GM18511 (cell line): ENCODE results near the gene ANKRD23.

Source experiments
- ATAC-seq: cut with Tn5 transposase; IDR thresholded peaks from one replicate; pipeline ENCODE4 v1.9.1; 2021; ENCODE audit warnings: mild to moderate bottlenecking, moderate library complexity; ENCODE audit not compliant: unreplicated experiment

Gene ANKRD23

DNA sequence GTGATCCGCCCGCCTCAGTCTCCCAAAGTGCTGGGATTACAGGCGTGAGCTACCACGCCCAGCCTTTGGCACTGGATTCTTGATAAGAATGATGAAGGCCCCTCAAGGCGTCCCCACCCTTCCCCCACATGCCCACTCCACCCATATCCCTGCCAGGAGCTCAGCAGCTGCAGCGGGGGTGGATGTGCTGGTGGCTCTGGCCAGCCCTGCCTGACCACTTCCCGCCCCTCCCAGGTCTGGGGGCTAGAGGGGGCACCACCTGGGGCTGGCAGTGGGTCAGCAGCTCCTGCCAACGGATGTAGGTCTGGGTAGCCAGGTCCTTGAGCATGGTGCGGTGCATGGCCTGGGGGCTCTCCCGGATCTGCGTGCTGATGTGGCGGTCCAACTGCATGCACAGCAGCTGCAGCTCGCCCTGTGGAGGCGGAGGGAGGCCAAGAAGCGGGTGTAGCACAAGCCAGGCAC is 33.8 kb upstream of the ANKRD23 start:
- ATAC-seq: no peak

- ATAC-seq: no peak
Observed at GRCh38 chr2:96877042-96877451, 33.2 kb upstream of the ANKRD23 start.

DNA sequence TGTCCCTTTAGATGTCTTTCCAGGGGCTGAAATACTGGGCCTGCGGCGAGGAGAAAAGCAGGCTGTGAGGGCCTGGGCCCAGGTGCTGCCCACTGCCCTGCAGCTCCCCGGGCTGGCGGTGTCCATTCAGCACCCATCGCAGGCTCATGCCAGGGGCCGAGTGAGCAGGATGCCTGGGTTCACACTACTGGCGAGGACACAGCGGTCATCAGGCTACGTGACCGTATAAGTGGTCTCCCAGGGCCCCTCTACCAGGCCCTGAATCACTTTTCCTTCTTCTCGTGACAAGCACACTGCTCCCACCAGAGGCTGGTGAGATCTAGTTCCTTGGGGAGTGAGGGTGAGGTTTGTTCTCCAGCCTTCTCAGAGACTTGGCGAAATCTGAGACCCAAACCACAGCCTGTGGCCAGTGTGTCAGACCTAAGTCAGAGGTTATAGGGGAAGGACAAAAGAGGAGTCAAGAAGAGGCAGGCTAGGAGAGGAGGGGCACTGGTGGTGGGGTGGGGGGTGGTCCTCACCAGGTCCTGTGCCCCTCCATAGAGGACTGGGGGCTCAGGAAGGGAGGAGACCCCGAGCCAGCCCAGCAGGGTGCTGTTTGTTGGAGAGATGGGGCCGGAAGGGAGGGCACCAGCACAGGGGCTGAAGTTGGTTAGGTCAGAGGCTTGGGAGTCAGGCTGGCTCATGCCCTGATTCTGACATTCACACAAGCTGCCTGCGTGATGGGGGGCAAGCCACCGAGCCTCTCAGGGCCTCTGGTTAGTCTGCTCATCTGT is 32.6 kb upstream of the ANKRD23 start:
- ATAC-seq: no peak

DNA sequence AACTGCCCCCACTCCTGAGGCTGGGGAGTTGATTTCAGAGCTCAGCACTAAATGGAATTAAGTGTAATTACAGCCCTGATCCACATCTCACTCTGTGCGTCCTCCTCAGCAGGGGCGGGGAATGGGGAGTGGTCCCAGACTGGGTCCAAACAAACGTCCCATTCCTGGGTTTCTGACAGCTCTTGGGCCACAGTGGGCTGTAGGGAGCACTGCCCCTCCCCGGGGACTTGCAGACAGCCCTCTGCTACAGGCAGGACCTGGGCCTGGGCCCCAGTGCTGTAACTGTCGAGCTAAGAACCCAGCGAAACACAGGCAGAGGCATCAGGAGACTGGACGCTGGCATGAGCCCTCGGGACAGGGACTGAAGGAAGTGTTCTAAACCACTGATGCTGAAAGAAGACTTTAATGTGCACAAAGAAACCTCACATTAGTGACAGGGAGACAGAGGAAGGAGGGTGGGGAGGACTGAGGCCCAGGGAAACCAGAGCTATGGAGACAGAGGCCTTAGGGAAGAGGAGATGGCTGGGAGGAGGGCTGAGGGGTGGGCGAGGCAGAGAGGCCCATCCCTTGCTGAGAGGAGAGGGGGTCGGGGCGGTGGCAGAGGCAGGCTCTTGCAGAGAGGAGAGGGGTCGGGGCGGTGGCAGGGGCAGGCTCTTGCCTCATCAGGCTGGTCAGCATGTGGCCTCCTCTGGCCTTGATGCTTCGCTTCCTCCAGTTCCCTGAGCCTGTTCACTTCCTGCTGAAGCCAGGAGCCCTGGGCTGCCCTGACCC is 31.9 kb upstream of the ANKRD23 start:
- ATAC-seq: no peak

GRCh38 chr2:96874198-96874831 is 30.5 kb upstream of the ANKRD23 start:
- peak; percentile 63 for ATAC-seq

DNA sequence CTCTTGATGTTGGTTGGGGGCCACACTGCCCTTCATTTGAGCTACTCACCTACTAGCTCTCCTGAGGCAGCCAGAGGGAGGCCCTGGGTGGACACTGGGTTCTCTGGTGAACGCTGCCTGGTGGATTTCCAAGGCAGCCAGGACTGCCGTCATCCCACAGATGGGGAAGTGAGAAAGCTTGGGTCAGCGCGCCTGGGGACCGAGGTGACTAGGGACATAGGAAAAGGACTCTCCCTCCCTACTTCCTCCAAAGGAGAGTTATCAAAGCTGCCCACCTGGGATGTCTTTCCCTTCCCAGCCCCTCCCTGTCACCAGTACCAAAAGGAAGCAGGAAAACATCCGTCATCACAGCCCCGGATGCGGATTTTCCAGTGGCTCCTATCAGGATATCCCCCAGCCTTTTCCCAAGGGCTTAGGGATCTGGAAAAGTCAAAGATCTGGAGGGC is 29.9 kb upstream of the ANKRD23 start:
- no peak for ATAC-seq

DNA sequence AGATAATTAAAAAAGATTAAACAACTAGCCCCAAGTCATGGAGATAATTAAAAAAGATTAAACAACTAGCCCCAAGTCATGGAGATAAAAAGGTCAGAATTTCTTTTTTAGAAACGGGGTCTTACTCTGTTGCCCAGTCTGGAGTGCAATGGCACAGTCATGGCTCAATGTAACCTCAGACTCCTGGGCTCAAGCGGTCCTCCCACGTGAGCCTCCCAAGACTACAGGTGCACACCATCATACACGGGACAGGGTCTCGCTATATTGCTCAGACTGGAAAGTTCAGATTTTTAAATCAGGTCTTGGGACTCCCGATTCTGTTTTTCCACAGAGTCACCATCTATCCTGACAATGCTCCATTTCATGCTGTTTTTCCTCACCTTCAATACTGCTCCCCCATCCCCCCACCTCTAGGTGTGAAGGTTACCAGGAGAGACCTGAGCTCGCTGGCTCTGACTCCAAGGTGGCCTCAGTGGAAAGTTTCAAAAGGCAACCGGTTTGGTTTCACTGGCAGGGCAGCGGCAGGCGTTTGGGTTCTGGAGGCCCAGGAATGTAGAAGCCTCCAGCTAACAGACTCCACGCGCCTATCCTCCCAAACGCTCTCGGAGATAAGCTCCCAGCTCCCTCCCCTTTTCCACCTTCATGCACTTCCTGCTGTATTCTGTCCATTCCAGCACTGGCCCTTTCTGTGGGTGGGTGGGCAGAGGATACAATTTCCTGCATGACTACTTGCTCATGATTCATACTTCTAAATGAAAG is 28.9 kb upstream of the ANKRD23 start:
- ATAC-seq: no peak

DNA sequence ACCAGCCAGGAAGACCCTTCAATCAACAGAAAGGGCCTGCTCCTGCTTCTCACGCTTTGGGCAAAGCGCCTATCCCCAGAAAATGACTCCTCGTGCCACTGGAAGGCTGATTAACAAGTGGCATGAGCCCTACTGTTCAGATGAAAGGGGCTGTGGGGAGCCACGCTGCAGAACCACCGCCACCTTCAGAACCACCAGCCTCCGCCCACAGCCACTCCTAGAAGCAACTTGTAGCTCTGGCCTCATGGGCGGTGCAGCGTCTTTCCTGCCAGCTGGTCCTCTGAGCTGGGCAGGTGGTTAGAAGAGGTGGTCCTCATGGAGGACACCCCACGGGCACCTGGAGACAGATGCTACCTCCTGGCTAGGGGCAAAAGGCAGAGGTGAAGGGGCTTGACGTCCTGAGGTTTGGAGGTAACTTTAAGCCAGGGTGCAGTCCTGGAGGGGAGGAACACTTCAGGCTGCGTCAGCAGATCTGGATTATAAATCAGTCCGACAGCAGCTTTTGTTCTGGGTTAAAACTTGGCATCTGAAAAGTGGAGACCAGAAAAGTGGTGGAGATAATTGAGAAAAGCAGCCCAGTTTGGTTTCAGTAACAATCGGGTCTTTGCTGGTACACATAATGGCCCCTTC is 26.9 kb upstream of the ANKRD23 start:
- ATAC-seq: no peak

DNA sequence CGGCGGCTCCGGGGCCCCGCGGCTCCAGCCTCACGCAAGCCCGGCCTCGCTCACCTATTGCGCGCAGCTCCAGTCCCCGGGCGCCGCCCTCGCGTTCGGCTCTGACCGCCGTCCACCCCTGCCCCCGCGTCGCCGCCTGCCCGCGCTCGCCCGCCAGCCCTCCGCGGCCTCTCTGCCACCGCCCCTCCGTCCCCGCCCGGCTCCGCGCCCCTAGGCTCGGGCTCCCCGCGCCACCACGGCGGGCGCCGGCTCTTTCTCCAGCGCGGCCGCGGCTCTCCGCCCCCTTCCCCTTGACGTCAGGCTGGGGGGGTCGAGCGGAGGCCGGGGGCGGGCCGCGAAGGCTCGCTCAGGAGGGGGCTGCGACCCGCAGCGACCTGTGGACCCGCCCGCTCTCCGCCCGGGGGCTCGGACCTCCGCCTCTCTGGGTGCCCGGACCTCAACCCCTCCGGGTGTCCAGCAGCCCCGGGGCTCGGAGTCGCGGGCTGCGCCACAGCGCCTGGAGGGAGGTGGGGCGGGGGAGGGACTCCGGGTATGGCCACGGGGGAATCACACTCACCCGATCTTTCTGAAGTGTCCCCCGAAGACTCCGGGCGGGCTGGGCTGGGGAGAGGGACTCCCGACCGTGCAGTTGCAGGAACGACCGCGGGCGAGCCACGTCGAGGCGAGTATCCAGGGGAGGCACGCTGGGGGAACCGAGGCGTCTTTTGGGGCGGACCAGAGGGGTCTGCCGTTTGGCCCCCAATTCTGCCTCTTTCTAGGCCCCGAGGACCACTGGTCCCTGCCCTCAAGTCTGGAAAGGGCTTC is 26.2 kb upstream of the ANKRD23 start, which contains the start of gene SEMA4C:
TSS of gene SEMA4C (minus strand) at position 259 of the 804 bp plus-strand sequence. CDS start 2,194 bp downstream, outside the sequence.
- ATAC-seq: no peak

DNA sequence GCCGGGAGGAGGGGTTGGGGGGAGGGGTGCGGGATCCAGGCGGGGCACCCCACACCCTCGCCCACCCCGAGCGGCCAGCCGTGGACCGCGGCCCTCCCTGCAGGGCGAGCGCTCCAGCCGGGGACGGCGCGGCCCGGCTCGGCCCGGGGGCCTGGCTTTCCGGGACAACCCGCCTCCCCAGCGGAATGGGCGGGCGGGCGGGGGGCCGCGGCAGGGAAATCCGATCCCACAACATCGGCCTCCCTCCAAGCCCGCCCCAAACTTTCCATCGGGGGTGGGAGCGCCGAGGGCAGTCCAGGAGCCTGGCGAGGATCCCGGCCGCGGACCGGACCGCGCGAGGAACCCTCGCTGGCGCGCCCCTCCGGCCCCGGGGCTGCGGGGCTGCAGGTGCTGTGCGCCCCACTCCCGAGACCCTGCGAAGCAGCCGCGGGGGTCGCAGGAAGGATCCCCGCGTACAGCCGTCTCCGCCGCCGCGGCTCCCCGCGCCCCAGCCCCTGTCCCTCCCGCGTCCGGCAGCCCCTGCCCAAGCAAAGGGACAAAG is 25.5 kb upstream of the ANKRD23 start:
- ATAC-seq: peak; percentile 24

GRCh38 chr2:96868555-96869280 is 24.9 kb upstream of the ANKRD23 start:
- peak; percentile 52 for ATAC-seq

DNA sequence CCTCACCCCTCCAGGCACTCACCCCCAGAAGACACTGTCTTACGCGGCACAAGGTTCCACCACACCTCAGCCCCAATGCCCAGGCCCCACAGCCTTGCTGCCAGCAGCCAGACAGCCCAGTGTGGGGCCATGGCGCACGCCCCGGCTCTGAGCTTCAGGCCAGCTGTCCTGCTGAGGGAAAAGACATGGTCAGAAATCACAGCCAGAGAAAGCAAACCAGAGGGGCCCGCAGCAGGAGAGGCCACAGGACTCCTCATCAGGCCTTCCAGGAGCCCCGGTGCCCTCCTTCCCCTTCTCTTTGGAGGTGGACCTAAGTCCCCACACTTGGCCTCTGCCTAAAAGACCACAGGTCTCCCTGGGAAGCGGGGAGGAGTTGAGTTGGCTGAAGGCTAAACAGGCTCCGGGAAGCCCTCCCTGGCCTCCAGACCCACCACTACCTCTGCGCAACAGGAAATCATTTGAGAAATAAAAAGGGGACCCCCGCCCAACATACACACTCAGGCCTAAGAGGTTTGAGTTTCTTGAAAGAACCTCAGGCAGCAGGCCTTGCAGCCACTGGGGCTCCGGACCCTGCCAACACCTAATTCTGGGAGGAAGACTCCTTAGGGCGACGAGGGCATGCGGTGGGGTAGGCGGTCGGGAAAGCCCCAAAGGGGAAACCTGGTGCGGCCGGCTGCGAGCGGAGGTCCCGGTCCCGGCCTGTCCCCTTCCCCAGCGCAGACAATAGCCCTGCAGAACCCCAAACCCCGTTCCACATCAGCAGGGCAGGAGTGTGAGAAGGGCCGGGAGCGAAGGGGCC is 24.1 kb upstream of the ANKRD23 start:
- peak; percentile 19 for ATAC-seq

DNA sequence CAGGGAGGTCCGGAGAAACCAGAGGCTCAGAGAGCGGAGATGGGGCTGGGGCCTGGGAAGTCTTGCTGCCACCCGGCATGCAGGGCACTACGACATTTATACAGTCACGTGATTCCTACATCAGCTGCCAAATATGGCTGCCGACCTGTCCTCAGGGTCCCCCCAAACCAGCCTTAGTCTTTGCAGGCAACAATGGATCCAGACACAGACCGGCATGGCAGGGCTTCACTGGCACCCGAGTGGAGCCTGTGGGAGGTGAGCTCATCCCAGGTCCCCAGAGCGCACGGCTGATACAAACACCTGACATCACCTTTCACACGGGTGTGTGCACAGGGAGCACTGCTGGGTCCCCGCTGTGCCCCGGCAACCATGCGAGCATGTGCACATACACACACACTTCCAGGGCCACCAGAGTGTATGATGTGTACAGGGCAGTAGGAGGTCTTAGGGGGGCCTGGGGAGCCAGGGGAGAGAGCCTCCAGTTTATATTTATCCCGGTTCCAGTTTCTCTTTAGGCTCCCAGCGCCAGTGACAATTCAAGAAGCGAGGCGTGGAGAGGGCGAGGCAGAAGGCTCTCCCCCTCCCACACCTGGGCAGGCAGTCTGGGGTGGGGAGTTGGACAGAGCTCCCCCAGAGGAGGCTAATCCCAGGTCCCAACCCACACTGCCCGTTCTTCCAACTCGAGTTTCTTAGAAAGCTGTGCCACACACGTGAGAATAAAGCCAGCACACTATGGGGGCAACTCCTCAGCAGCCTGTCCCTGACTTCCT is 23.4 kb upstream of the ANKRD23 start:
- no peak for ATAC-seq

GRCh38 chr2:96866586-96866985 is 22.8 kb upstream of the ANKRD23 start:
- no peak for ATAC-seq

DNA sequence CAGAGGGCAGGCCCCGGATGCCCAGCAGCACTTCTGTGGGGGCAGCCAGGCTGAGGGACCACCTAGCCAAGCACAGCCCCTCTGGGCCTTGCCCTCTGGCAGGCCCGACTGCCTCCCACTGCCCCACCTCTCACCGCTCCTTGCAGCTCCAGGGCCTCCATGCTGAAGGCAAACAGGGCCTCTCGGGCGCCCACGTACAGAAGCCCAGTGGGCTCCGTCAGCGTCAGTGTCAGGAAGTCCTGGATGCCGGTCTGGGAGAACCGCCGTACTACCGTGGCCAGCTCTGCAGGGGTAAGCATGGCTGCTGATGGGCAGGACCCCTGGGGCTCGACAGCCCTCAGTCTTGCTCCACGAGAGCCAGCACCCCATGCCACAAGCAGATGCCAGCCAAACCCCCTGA is 22.3 kb upstream of the ANKRD23 start:
- ATAC-seq: no peak

- no peak for ATAC-seq
Observed at GRCh38 chr2:96865654-96866053, 21.8 kb upstream of the ANKRD23 start.
